Right lobe of liver (tissue), 6 donors: ENCODE results near the gene ACTN1. TPM values are rescaled to one million over a fixed set of nuclear protein-coding genes. Genes with fewer than 3 reads are reported as not detected.

ENCODE experiments used
- ATAC-seq, 4 donors: fragments of 200-7000 bp; cut with Tn5 transposase; one replicate each; pipeline ENCODE4 v1.9.1; 2020; ENCODE audit warnings: mild to moderate bottlenecking in 4 of 4, moderate library complexity in 4 of 4
- DNase-seq, 3 donors: peaks; one replicate each; pipeline ENCODE4 v3.0.0-alpha.2; 2020
- H3K27ac ChIP-seq, 3 donors: fragments of 200-600 bp; one replicate each; pipeline ENCODE4 v1.8.0; 2022
- H3K27me3 ChIP-seq, 2 donors: fragments of 200-600 bp; one replicate each; pipeline ENCODE4 v1.8.0; 2022
- H3K36me3 ChIP-seq, 4 donors: fragments of 200-600 bp; sonication (generic) in 1 of 4; one replicate each; pipeline versions ENCODE4 v1.5.1 to v1.8.0; 2017 to 2022; ENCODE audit warnings: control low read depth in 1 of 4
- H3K4me1 ChIP-seq, 4 donors: fragments of 200-600 bp; sonication (generic) in 1 of 4; one replicate each; pipeline versions ENCODE4 v1.5.1 to v1.8.0; 2017 to 2022; ENCODE audit warnings: control low read depth in 1 of 4
- H3K4me3 ChIP-seq, 3 donors: fragments of 200-600 bp; one replicate each; pipeline ENCODE4 v1.8.0; 2022
- H3K9me3 ChIP-seq, 4 donors: fragments of 200-600 bp; sonication (generic) in 1 of 4; one replicate each; pipeline versions ENCODE4 v1.5.1 to v1.8.0; 2017 to 2022; ENCODE audit warnings: control low read depth in 1 of 4
- CTCF ChIP-seq, 4 donors: fragments of 200-600 bp in 3 of 4; fragments of 450-650 bp in 1 of 4; IDR thresholded peaks; one replicate each; pipeline versions ENCODE4 v1.5.1 to v1.8.0; 2016 to 2022; ENCODE audit warnings: antibody characterized with exemption in 4 of 4, mild to moderate bottlenecking in 2 of 4
- POLR2A ChIP-seq: fragments of 450-650 bp; IDR thresholded peaks from one replicate; pipeline ENCODE4 v1.6.1; 2017; ENCODE audit warnings: antibody characterized with exemption, mild to moderate bottlenecking
- WGBS: methylation state at CpG from one replicate; pipeline ENCODE4 v1.1.6; 2018; ENCODE audit warnings: low coverage, low lambda C conversion rate; ENCODE audit not compliant: insufficient coverage; ENCODE audit errors: missing lambda C conversion rate; 5-methylcytosine and 5-hydroxymethylcytosine counted together
- intact Hi-C, 2 donors: fragments of 100-400 bp; cut with DNase I; formaldehyde crosslinking; loops; one replicate each; pipeline versions ENCODE4 v1.11.2 to v1.14.1; 2022
- total RNA-seq, 6 experiments: library from RNA; depleted of rRNA in 2 of 6; stranded (reverse); fragments of >200 nt in 2 of 6; fragmentation: NEBNext Ultra II Directional in 3 of 6; extraction: Animal tissue kit (Norgen Biotek cat#: 25700) in 3 of 6; gene quantifications; one replicate each; pipeline versions ENCODE4 v1.1.0 to v1.2.4, GENCODE V29; 2016 to 2023
- donor health status: DM: no; HTN: yes; CAD: no.
- donor health status: DM: no; HTN: no; CAD: no.
- donor health status: DM: no; HTN: no; CAD: no.
- donor health status: DM: no; HTN: yes; CAD: no.
- donor health status: DM: no; HTN: yes; CAD: no.

The ACTN1 gene
- total RNA-seq, 6 experiments from 2014 or later = 53.1 to 145 (median 100) TPM

GRCh38 chr14:68840454-68840853, 138.6 kb downstream of the ACTN1 start:
- DNase-seq = no peak
- TF ChIP-seq POLR2A (no peak), CTCF (IDR thresholded peaks at IDR 0.05) (no peak)
- no peaks in the 10 kb centered on the region for H3K9me3 ChIP-seq
- no peak for ATAC-seq
- intact Hi-C loops = no loop called here
- no peaks in the 10 kb centered on the region for H3K27me3 ChIP-seq
- no peaks in the 10 kb centered on the region for H3K36me3 ChIP-seq
- peaks cover 0 to 7% (median 0%) of the 10 kb centered on the region in 4 donors for H3K4me1 ChIP-seq
- no peak overlapping the region for H3K4me3 ChIP-seq
- H3K27ac ChIP-seq = no peak overlapping the region
- WGBS = 71% methylated on average over 1 of the region's 2 CpGs

GRCh38 chr14:68836082-68836481, 143.0 kb downstream of the ACTN1 start:
- H3K36me3 ChIP-seq = no peaks in the 10 kb centered on the region
- H3K9me3 ChIP-seq = no peaks in the 10 kb centered on the region
- no peaks in the 10 kb centered on the region for H3K4me1 ChIP-seq
- 63% methylated on average over 1 of the region's 1 CpG for whole genome bisulfite sequencing
- intact Hi-C loops = no loop called here
- TF ChIP-seq CTCF (IDR thresholded peaks at IDR 0.05) (no peak), POLR2A (no peak)
- ATAC-seq (no peak), DNase-seq (no peak)
- H3K27me3 ChIP-seq = no peaks in the 10 kb centered on the region
- H3K27ac ChIP-seq = no peak overlapping the region
- H3K4me3 ChIP-seq = no peak overlapping the region

- Histone ChIP-seq H3K4me1 (no peaks in the 10 kb centered on the region), H3K4me3 (no peak overlapping the region), H3K27me3 (no peaks in the 10 kb centered on the region), H3K9me3 (no peaks in the 10 kb centered on the region), H3K36me3 (no peaks in the 10 kb centered on the region), H3K27ac (no peak overlapping the region)
- no peak for DNase-seq
- no peak for TF ChIP-seq POLR2A
- TF ChIP-seq CTCF (IDR thresholded peaks at IDR 0.05) = no peak
- no peak for ATAC-seq
- 45% methylated on average over 5 of the region's 6 CpGs for WGBS
- intact Hi-C loops = no loop called here
Observed at GRCh38 chr14:68834816-68835215, 144.3 kb downstream of the ACTN1 start.

- intact Hi-C loops = loop anchor here in 1 of 2 donors (10.0 kb wide), 1 partner anchor 894 kb away; no protein-coding TSS in a partner anchor
- no peaks in the 10 kb centered on the region for H3K36me3 ChIP-seq
- H3K4me1 ChIP-seq = peaks cover 0 to 30% (median 11%) of the 10 kb centered on the region in 4 donors
- DNase-seq (no peak), ATAC-seq (no peak)
- no peak overlapping the region for H3K4me3 ChIP-seq
- H3K9me3 ChIP-seq = no peaks in the 10 kb centered on the region
- H3K27ac ChIP-seq = no peak overlapping the region
- H3K27me3 ChIP-seq = no peaks in the 10 kb centered on the region
- TF ChIP-seq CTCF (IDR thresholded peaks at IDR 0.05) (no peak), POLR2A (no peak)
Observed at GRCh38 chr14:68828698-68829097, 150.4 kb downstream of the ACTN1 start.

GRCh38 chr14:68825729-68826128, 153.4 kb downstream of the ACTN1 start:
- Histone ChIP-seq H3K4me1 (peaks cover 0 to 57% (median 28%) of the 10 kb centered on the region in 4 donors), H3K4me3 (peak overlapping the region; percentile 10 to 43 (median 12)), H3K27me3 (no peaks in the 10 kb centered on the region), H3K36me3 (no peaks in the 10 kb centered on the region), H3K27ac (peak overlapping the region; percentile 73 to 99 (median 79)), H3K9me3 (no peaks in the 10 kb centered on the region)
- WGBS = 29% methylated on average over 3 of the region's 3 CpGs
- DNase-seq = peak in 1 of 3 donors; percentile 75
- TF ChIP-seq CTCF (IDR thresholded peaks at IDR 0.05) (no peak), POLR2A (peak; percentile 90)
- intact Hi-C loops = loop anchor here in 1 of 2 donors (10.0 kb wide), 1 partner anchor 891 kb away; no protein-coding TSS in a partner anchor
- ATAC-seq = peak; percentile 24 to 46 (median 31)
